ENCODE data around the gene FUT7.

FUT7 gene

GRCh38 chr9:137011156-137011555, 20.7 kb downstream of the FUT7 start:
- Histone ChIP-seq H3K27ac (no peak overlapping the region), H3K4me3 (no peak overlapping the region)
- TF ChIP-seq CTCF (IDR thresholded peaks at IDR 0.05): no peak
- DNase-seq (ENCODE audit: low spot score): no peak

GRCh38 chr9:137009938-137010732, 21.8 kb downstream of the FUT7 start:
- no peak for DNase-seq (ENCODE audit: low spot score)
- H3K4me3 ChIP-seq: no peak overlapping the region
- no peak for TF ChIP-seq CTCF (IDR thresholded peaks at IDR 0.05)
- H3K27ac ChIP-seq: no peak overlapping the region

- no peak for TF ChIP-seq CTCF (IDR thresholded peaks at IDR 0.05)
- H3K4me3 ChIP-seq: no peak overlapping the region
- H3K27ac ChIP-seq: no peak overlapping the region
- DNase-seq (ENCODE audit: low spot score): no peak
Observed at GRCh38 chr9:137009217-137009616, 22.7 kb downstream of the FUT7 start.

- DNase-seq (ENCODE audit: low spot score): no peak
- TF ChIP-seq CTCF (IDR thresholded peaks at IDR 0.05): no peak
- H3K27ac ChIP-seq: no peak overlapping the region
Observed at GRCh38 chr9:137008312-137008711, 23.6 kb downstream of the FUT7 start.

GRCh38 chr9:137007816-137008270, 24.0 kb downstream of the FUT7 start:
- no peak for DNase-seq (ENCODE audit: low spot score)
- Histone ChIP-seq H3K4me3 (no peak overlapping the region), H3K27ac (no peak overlapping the region)
- no peak for TF ChIP-seq CTCF (IDR thresholded peaks at IDR 0.05)

More at GRCh38 chr9:137008312-137008711, 23.6 kb downstream of the FUT7 start:
- H3K4me3 ChIP-seq: no peak overlapping the region

GRCh38 chr9:137007108-137007815, 24.6 kb downstream of the FUT7 start:
- no peak for DNase-seq (ENCODE audit: low spot score)
- H3K27ac ChIP-seq: no peak overlapping the region
- H3K4me3 ChIP-seq: no peak overlapping the region
- TF ChIP-seq CTCF (IDR thresholded peaks at IDR 0.05): no peak
